Stimulated activated CD8-positive, alpha-beta memory T cell treated with anti-CD3 and anti-CD28 coated beads, Interleukin-15, amount 100 ng/mL, for 24 hours (primary cell): ENCODE data around the gene HNRNPAB.
"Not testable (repeated sequence)": the region's sequence is repeated elsewhere in the genome, so short reads cannot be mapped to it uniquely, and the experiment has no call there.

ENCODE experiments used
- DNase-seq: peaks from one replicate; pipeline ENCODE4 v3.0.0-alpha.2; 2020; ENCODE audit warnings: low read depth

HNRNPAB gene

GRCh38 chr5:178230879-178231538 is 26.7 kb downstream of the HNRNPAB start:
- no peak for DNase-seq

- DNase-seq = no peak
Measured at GRCh38 chr5:178231539-178232123, 27.3 kb downstream of the HNRNPAB start.

GRCh38 chr5:178232124-178232919 is 28.0 kb downstream of the HNRNPAB start, which contains the start of gene PHYKPL:
PHYKPL (minus strand) TSS chr5:178232802; CDS start chr5:178232550, 252 bp downstream.
- peak; percentile 48 for DNase-seq

- no peak for DNase-seq
Measured at GRCh38 chr5:178232920-178233429, 28.6 kb downstream of the HNRNPAB start.

- no peak for DNase-seq
Measured at GRCh38 chr5:178234121-178234749, 29.9 kb downstream of the HNRNPAB start.

GRCh38 chr5:178234750-178235587 is 30.6 kb downstream of the HNRNPAB start:
- DNase-seq = peak; percentile 56

- DNase-seq = no peak
Measured at GRCh38 chr5:178235588-178235974, 31.2 kb downstream of the HNRNPAB start.

- DNase-seq = no peak
Measured at GRCh38 chr5:178236126-178236525, 31.8 kb downstream of the HNRNPAB start.

GRCh38 chr5:178236679-178237078 is 32.3 kb downstream of the HNRNPAB start:
- no peak for DNase-seq

- DNase-seq = no peak
Measured at GRCh38 chr5:178237431-178238312, 33.3 kb downstream of the HNRNPAB start.

GRCh38 chr5:178238313-178238635 is 33.9 kb downstream of the HNRNPAB start:
- no peak for DNase-seq

- DNase-seq = no peak
Measured at GRCh38 chr5:178238711-178239592, 34.6 kb downstream of the HNRNPAB start.

GRCh38 chr5:178239626-178240301 is 35.4 kb downstream of the HNRNPAB start:
- not testable (repeated sequence) for DNase-seq

GRCh38 chr5:178240341-178240741 is 36.0 kb downstream of the HNRNPAB start:
- DNase-seq = no peak

- DNase-seq = no peak
Measured at GRCh38 chr5:178240766-178241165, 36.4 kb downstream of the HNRNPAB start.

- DNase-seq = no peak
Measured at GRCh38 chr5:178241231-178241663, 36.9 kb downstream of the HNRNPAB start.

- DNase-seq = no peak
Measured at GRCh38 chr5:178241688-178242231, 37.4 kb downstream of the HNRNPAB start.

- DNase-seq = no peak
Measured at GRCh38 chr5:178242416-178242815, 38.1 kb downstream of the HNRNPAB start.

- DNase-seq = no peak
Measured at GRCh38 chr5:178244576-178244975, 40.2 kb downstream of the HNRNPAB start.
